ENCODE measurements around the gene ZNF683. TPM values are rescaled to one million over a fixed set of nuclear protein-coding genes. Genes with fewer than 3 reads are reported as not detected.

Gene ZNF683
- total RNA-seq, 2 donors from 2014 or later: 0.47 TPM; not detected in 1

- Histone ChIP-seq H3K9ac (ENCODE audit: low read depth in 2 of 2, low read length in 2 of 2) (no peak overlapping the region), H3K27ac (no peak overlapping the region), H3K27me3 (no peaks in the 10 kb centered on the region), H3K36me3 (no peaks in the 10 kb centered on the region), H3K9me3 (no peaks in the 10 kb centered on the region), H3K4me3 (no peak overlapping the region), H3K4me1 (no peaks in the 10 kb centered on the region)
- no peak for TF ChIP-seq CTCF (IDR thresholded peaks at IDR 0.05)
- DNase-seq: no peak
- intact Hi-C loops (cut with DNase I): no loop called here
Observed at GRCh38 chr1:26372039-26372438, 511 bp downstream of the ZNF683 start.

GRCh38 chr1:26370591-26371382 lies 1.8 kb downstream of the ZNF683 start:
- no peaks in the 10 kb centered on the region for H3K9me3 ChIP-seq
- H3K4me1 ChIP-seq: no peaks in the 10 kb centered on the region
- H3K27ac ChIP-seq: no peak overlapping the region
- intact Hi-C loops (cut with DNase I): no loop called here
- H3K4me3 ChIP-seq: no peak overlapping the region
- no peak for DNase-seq
- TF ChIP-seq CTCF (IDR thresholded peaks at IDR 0.05): no peak
- H3K36me3 ChIP-seq: no peaks in the 10 kb centered on the region
- H3K9ac ChIP-seq (ENCODE audit: low read depth in 2 of 2, low read length in 2 of 2): no peak overlapping the region
- no peaks in the 10 kb centered on the region for H3K27me3 ChIP-seq

GRCh38 chr1:26368486-26368885 lies 4.1 kb downstream of the ZNF683 start:
- no peak for DNase-seq
- Histone ChIP-seq H3K9ac (ENCODE audit: low read depth in 2 of 2, low read length in 2 of 2) (no peak overlapping the region), H3K9me3 (no peaks in the 10 kb centered on the region), H3K27ac (no peak overlapping the region), H3K4me1 (no peaks in the 10 kb centered on the region), H3K36me3 (no peaks in the 10 kb centered on the region), H3K27me3 (no peaks in the 10 kb centered on the region), H3K4me3 (no peak overlapping the region)
- intact Hi-C loops (cut with DNase I): no loop called here
- no peak for TF ChIP-seq CTCF (IDR thresholded peaks at IDR 0.05)

- intact Hi-C loops (cut with DNase I): no loop called here
- H3K36me3 ChIP-seq: no peaks in the 10 kb centered on the region
- H3K4me1 ChIP-seq: no peaks in the 10 kb centered on the region
- no peak overlapping the region for H3K27ac ChIP-seq
- no peak for TF ChIP-seq CTCF (IDR thresholded peaks at IDR 0.05)
- no peak for DNase-seq
- no peaks in the 10 kb centered on the region for H3K27me3 ChIP-seq
- no peak overlapping the region for H3K4me3 ChIP-seq
- H3K9ac ChIP-seq (ENCODE audit: low read depth in 2 of 2, low read length in 2 of 2): no peak overlapping the region
- no peaks in the 10 kb centered on the region for H3K9me3 ChIP-seq
Observed at GRCh38 chr1:26368006-26368405, 4.5 kb downstream of the ZNF683 start.

GRCh38 chr1:26367441-26367840 lies 5.1 kb downstream of the ZNF683 start:
- Histone ChIP-seq H3K9ac (ENCODE audit: low read depth in 2 of 2, low read length in 2 of 2) (no peak overlapping the region), H3K4me3 (no peak overlapping the region), H3K27me3 (no peaks in the 10 kb centered on the region), H3K4me1 (no peaks in the 10 kb centered on the region), H3K9me3 (no peaks in the 10 kb centered on the region), H3K27ac (no peak overlapping the region), H3K36me3 (no peaks in the 10 kb centered on the region)
- TF ChIP-seq CTCF (IDR thresholded peaks at IDR 0.05): no peak
- intact Hi-C loops (cut with DNase I): no loop called here
- DNase-seq: no peak
